ENCODE data around the gene PCDHGA1.
"Not testable (repeated sequence)": the region's sequence is repeated elsewhere in the genome, so short reads cannot be mapped to it uniquely, and the experiment has no call there.

The PCDHGA1 gene

GRCh38 chr5:141373673-141374317 is 43.5 kb downstream of the PCDHGA1 start, which contains the start of gene PCDHGA6:
TSS of gene PCDHGA6 (plus strand) at chr5:141373891. CDS start at chr5:141374084, 193 bp downstream.
- TF ChIP-seq ZNF274 (IDR thresholded peaks at IDR 0.05; ENCODE audit: low read depth, low read length) (no peak), YY1 (IDR thresholded peaks at IDR 0.05; ENCODE audit: insufficient read depth, insufficient read length) (no peak), SUZ12 (IDR thresholded peaks at IDR 0.05; ENCODE audit: extremely low read depth, insufficient read depth, insufficient read length) (no peak)
- H3K4me1 ChIP-seq (ENCODE audit: insufficient read depth, insufficient read length), result no peaks in the 10 kb centered on the region
- no peaks in the 10 kb centered on the region for H3K36me3 ChIP-seq (ENCODE audit: insufficient read depth, insufficient read length, low read length)
- H3K4me3 ChIP-seq (ENCODE audit: insufficient read length, low read depth), result no peak within 1 kb of the TSS
- peaks cover 17% of the 10 kb centered on the region; the same call in 1 of the 2 replicates for H3K9me3 ChIP-seq (ENCODE audit: insufficient read depth, low read length)
- H3K27me3 ChIP-seq (ENCODE audit: insufficient read depth, insufficient read length), result no peaks in the 10 kb centered on the region
- no peak within 1 kb of the TSS for H3K9ac ChIP-seq (ENCODE audit: insufficient read length, low read depth)
- no peak for DNase-seq (ENCODE audit: low read depth, low spot score)

GRCh38 chr5:141374627-141375026 is 44.3 kb downstream of the PCDHGA1 start:
- no peak overlapping the region for H3K9ac ChIP-seq (ENCODE audit: insufficient read length, low read depth)
- TF ChIP-seq ZNF274 (IDR thresholded peaks at IDR 0.05; ENCODE audit: low read depth, low read length), result no peak
- no peak for TF ChIP-seq YY1 (IDR thresholded peaks at IDR 0.05; ENCODE audit: insufficient read depth, insufficient read length)
- TF ChIP-seq SUZ12 (IDR thresholded peaks at IDR 0.05; ENCODE audit: extremely low read depth, insufficient read depth, insufficient read length), result no peak
- H3K4me3 ChIP-seq (ENCODE audit: insufficient read length, low read depth), result no peak overlapping the region
- H3K4me1 ChIP-seq (ENCODE audit: insufficient read depth, insufficient read length), result no peaks in the 10 kb centered on the region
- peaks cover 17% of the 10 kb centered on the region; the same call in 1 of the 2 replicates for H3K9me3 ChIP-seq (ENCODE audit: insufficient read depth, low read length)
- no peaks in the 10 kb centered on the region for H3K36me3 ChIP-seq (ENCODE audit: insufficient read depth, insufficient read length, low read length)
- no peak for DNase-seq (ENCODE audit: low read depth, low spot score)
- no peaks in the 10 kb centered on the region for H3K27me3 ChIP-seq (ENCODE audit: insufficient read depth, insufficient read length)

- H3K4me1 ChIP-seq (ENCODE audit: insufficient read depth, insufficient read length); H3K9ac ChIP-seq (ENCODE audit: insufficient read length, low read depth); H3K4me3 ChIP-seq (ENCODE audit: insufficient read length, low read depth); H3K27me3 ChIP-seq (ENCODE audit: insufficient read depth, insufficient read length); DNase-seq (ENCODE audit: low read depth, low spot score); H3K36me3 ChIP-seq (ENCODE audit: insufficient read depth, insufficient read length, low read length): not testable (repeated sequence)
- H3K9me3 ChIP-seq (ENCODE audit: insufficient read depth, low read length), result peaks cover 16% of the 10 kb centered on the region; the same call in 1 of the 2 replicates
Measured at GRCh38 chr5:141375444-141376155, 45.3 kb downstream of the PCDHGA1 start.

- no peaks in the 10 kb centered on the region for H3K4me1 ChIP-seq (ENCODE audit: insufficient read depth, insufficient read length)
- no peak within 1 kb of the TSS for H3K9ac ChIP-seq (ENCODE audit: insufficient read length, low read depth)
- no peak for TF ChIP-seq YY1 (IDR thresholded peaks at IDR 0.05; ENCODE audit: insufficient read depth, insufficient read length)
- TF ChIP-seq SUZ12 (IDR thresholded peaks at IDR 0.05; ENCODE audit: extremely low read depth, insufficient read depth, insufficient read length), result no peak
- TF ChIP-seq ZNF274 (IDR thresholded peaks at IDR 0.05; ENCODE audit: low read depth, low read length), result no peak
- H3K27me3 ChIP-seq (ENCODE audit: insufficient read depth, insufficient read length), result no peaks in the 10 kb centered on the region
- no peaks in the 10 kb centered on the region for H3K36me3 ChIP-seq (ENCODE audit: insufficient read depth, insufficient read length, low read length)
- H3K4me3 ChIP-seq (ENCODE audit: insufficient read length, low read depth), result no peak within 1 kb of the TSS
- no peak for DNase-seq (ENCODE audit: low read depth, low spot score)
- H3K9me3 ChIP-seq (ENCODE audit: insufficient read depth, low read length), result no peaks in the 10 kb centered on the region; the same call in 1 of the 2 replicates
Measured at GRCh38 chr5:141382469-141383294, 52.4 kb downstream of the PCDHGA1 start, which contains the start of gene PCDHGA7. TSS of gene PCDHGA7 (plus strand) at chr5:141382742. CDS start at chr5:141382900, 158 bp downstream.

- Histone ChIP-seq H3K36me3 (ENCODE audit: insufficient read depth, insufficient read length, low read length) (no peaks in the 10 kb centered on the region), H3K27me3 (ENCODE audit: insufficient read depth, insufficient read length) (no peaks in the 10 kb centered on the region), H3K9me3 (ENCODE audit: insufficient read depth, low read length) (no peaks in the 10 kb centered on the region; the same call in 1 of the 2 replicates), H3K4me3 (ENCODE audit: insufficient read length, low read depth) (no peak overlapping the region), H3K9ac (ENCODE audit: insufficient read length, low read depth) (no peak overlapping the region), H3K4me1 (ENCODE audit: insufficient read depth, insufficient read length) (no peaks in the 10 kb centered on the region)
- DNase-seq (ENCODE audit: low read depth, low spot score), result no peak
- TF ChIP-seq YY1 (IDR thresholded peaks at IDR 0.05; ENCODE audit: insufficient read depth, insufficient read length) (no peak), ZNF274 (IDR thresholded peaks at IDR 0.05; ENCODE audit: low read depth, low read length) (no peak), SUZ12 (IDR thresholded peaks at IDR 0.05; ENCODE audit: extremely low read depth, insufficient read depth, insufficient read length) (no peak)
Measured at GRCh38 chr5:141383345-141383744, 53.0 kb downstream of the PCDHGA1 start.

- no peaks in the 10 kb centered on the region; the same call in 1 of the 2 replicates for H3K9me3 ChIP-seq (ENCODE audit: insufficient read depth, low read length)
- no peak overlapping the region for H3K4me3 ChIP-seq (ENCODE audit: insufficient read length, low read depth)
- H3K9ac ChIP-seq (ENCODE audit: insufficient read length, low read depth), result no peak overlapping the region
- H3K36me3 ChIP-seq (ENCODE audit: insufficient read depth, insufficient read length, low read length), result no peaks in the 10 kb centered on the region
- no peak for TF ChIP-seq YY1 (IDR thresholded peaks at IDR 0.05; ENCODE audit: insufficient read depth, insufficient read length)
- H3K27me3 ChIP-seq (ENCODE audit: insufficient read depth, insufficient read length), result no peaks in the 10 kb centered on the region
- no peak for DNase-seq (ENCODE audit: low read depth, low spot score)
- H3K4me1 ChIP-seq (ENCODE audit: insufficient read depth, insufficient read length), result no peaks in the 10 kb centered on the region
Measured at GRCh38 chr5:141384471-141385267, 54.4 kb downstream of the PCDHGA1 start.

- not testable (repeated sequence) for H3K36me3 ChIP-seq (ENCODE audit: insufficient read depth, insufficient read length, low read length); H3K9me3 ChIP-seq (ENCODE audit: insufficient read depth, low read length); H3K27me3 ChIP-seq (ENCODE audit: insufficient read depth, insufficient read length); H3K4me3 ChIP-seq (ENCODE audit: insufficient read length, low read depth); H3K9ac ChIP-seq (ENCODE audit: insufficient read length, low read depth); DNase-seq (ENCODE audit: low read depth, low spot score); H3K4me1 ChIP-seq (ENCODE audit: insufficient read depth, insufficient read length)
Measured at GRCh38 chr5:141387557-141388311, 57.4 kb downstream of the PCDHGA1 start, which contains the start of gene PCDHGB4. TSS of gene PCDHGB4 (plus strand) at chr5:141387698. CDS start at chr5:141387885, 187 bp downstream.
